Non-pigmented ciliary epithelial cell (primary cell): Measurements from ENCODE around the gene RNF39.
"Not testable (repeated sequence)": the region's sequence is repeated elsewhere in the genome, so short reads cannot be mapped to it uniquely, and the experiment has no call there.

Source experiments
- DNase-seq: peaks from one replicate; pipeline ENCODE4 v3.0.0-alpha.2; 2010; ENCODE audit warnings: low read depth

RNF39 gene

DNA sequence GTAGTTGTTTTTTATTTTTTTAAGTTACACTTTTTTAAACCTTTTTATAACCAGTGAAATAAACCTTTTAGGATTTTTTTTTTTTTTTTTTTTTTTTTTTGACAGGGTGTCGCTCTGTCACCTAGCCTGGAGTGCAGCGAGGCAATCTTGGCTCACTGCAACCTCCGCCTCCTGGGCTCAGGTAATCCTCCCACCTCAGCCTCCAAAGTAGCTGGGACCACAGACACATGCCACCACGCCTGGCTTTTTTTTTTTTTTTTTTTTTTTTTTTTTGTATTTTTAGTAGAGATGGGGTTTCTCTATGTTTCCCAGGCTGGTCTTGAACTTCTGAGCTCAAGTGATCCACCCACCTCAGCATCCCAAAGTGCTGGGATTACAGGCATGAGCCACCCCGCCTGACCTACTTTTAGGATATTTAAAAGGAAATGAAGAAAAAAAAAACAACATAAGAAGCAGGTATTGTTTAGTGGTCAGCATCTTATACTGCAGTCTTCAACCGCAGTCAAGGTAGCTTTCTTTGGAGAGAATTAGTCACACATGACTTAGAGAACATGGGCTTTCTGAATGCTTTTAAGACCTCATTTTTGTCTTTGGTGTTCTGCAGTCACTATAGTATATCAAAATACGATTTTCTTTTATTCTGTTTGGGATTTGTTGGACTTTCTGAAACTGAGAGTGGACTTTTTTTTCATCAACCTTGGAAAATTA, 12.9 kb downstream of the RNF39 start:
- DNase-seq = no peak

DNA sequence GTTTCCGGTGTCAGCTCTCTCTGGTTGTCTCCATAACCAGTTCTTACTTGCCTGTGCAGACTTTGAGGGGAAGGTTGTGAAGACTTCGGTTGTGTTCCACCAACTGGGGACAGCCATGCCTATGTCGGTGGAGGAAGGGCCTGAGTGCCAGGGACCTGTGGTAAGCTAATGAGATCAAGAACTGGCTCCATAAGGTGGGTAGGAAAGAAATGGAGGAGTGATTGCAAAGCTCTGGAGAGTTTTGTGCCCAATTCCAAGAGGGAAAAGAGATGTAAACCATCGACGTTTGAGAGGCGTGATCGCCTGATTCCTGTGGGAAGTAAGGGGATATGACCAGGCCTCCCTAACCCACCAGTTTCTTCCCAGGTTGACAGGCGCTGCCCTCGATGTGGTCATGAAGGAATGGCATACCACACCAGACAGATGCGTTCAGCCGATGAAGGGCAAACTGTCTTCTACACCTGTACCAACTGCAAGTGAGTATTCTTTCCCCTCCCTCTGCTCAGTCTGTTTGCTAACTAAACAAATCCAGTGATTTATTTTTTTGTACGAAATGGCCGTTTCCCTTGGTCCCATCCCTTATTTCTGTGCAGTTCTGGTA, 13.6 kb downstream of the RNF39 start:
- no peak for DNase-seq

DNA sequence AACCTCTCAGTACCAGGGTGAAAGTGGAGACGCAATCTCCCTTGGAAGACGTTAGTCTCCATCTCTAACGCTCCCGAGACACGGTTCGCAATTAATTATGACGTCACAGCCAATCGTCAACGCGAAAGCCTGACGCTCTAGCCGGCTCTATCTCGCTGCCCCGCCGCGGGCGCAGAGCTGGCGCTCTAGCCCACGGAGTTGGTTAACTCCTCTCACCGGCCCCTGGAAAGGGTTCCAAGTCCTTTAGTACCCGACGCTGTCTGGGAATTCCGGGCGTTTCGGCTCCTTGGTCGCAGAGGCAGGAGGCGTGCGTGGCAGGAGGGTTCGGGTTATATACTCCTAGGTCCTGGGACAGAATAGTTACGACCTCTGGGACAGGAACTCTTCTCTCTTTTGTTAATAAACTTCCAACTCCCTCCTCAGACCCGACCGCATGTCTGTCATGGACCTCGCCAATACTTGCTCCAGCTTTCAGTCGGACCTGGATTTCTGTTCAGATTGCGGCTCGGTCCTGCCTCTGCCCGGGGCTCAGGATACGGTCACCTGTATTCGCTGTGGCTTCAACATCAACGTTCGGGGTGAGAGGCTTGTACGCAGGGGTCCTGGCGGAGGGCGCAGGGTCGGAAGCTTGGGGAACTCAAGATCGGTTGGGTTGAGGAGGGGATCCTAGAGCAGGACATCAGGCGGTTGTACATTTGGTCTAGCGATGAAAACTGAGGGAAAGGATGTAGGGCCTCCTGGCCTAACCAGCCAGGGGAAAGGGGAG, 14.3 kb downstream of the RNF39 start, which contains the start of gene POLR1H:
TSS of gene POLR1H (plus strand) at position 174 of the 766 bp plus-strand sequence. CDS start at position 434, 260 bp downstream.
- peak; percentile 80 for DNase-seq

DNA sequence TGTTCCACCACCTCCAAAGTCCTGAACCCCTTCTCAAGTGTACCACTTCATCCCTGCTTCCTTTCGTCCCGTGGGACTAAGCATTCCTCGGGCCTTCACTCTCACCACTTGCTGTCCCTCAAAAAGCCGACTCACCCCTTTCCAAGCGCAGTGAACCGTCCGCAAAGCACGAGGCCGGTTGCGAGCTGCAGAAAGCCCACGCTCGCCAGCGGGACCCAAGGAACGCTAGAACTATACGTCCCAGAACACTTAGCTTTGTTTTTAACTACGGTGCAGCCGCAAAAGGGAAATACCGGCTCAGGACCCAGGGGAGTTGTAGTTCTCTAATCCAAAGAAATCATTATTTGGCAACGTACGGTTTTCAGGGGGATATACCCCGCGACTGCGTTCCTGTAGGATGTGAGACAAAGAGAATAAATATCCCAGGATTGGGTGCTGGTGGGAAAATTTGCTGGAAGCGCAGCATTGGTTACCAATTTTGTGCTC, 14.9 kb downstream of the RNF39 start:
- DNase-seq = no peak

DNA sequence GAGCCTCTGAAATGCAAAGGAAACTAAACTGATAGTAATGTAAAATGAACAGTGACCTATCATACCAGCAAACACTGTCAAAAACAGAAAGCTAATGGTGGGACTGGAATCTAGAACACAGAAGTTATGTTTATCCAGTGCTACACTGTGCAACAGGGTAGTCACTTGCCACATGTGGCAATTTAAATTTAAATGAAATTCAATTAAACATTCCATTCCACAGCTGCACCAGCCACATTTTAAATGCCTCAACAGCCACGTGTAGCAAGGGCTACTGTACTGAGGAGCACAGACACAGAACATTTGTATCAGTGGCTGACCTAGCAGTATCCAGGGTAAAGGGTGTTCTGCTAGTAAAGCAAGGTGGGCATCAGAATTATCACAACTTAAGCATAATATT, 20.1 kb downstream of the RNF39 start:
- no peak for DNase-seq

DNA sequence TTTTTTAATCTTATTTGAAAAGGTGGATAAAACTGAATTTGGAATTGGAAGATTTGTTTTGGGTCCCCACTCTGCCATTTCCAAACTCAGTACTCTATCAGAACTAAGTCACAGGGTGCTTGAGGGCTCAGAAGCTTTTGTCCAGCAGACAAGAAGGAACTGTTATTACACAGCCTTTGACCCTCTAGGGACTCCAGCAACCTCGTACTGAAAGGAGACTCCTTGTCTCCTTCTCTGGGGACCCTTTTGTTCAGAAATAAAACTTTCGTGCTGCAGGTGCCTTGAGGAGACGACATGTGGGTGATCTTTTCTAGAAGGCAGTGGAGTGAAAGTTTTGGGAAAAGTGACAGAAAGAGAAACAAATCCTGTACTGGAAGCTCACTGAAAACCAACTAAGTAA, 21.9 kb downstream of the RNF39 start:
- DNase-seq = no peak

DNA sequence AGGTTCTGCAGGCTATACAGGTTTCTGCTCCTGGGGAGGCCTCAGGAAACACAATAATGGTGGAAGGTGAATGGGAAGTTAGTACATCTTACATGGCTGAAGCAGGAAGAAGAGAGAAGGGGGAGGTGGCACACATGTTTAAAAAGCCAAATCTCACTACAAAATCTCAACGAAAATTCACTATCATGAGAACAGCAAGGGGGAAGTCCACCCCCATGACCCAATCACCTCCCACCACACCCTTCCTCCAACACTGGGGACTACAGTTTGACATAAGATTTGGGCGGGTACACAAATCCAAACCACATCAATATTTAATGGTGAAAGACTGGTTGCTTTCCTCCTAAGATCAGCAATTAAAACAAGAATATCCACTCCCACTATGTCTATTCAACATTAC, 28.3 kb downstream of the RNF39 start:
- no peak for DNase-seq

DNA sequence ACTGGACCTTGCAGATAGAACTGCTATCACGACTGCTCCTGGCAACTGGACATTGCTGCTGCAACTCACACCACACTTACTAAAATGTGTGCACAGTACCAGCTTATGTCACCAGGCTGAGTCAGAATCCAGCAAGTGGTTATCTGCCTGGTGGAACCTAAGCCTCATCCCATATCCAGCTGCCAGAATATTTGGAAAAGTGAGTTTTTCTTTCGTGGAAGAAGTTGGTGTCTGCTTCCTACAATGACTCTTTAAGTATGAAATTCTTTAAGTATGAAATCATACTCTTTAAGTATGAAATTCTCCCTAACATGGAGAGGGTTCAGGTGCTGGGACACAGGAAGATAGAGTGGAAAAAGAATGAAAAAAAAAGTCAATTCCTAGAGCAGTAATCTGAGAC, 30.9 kb downstream of the RNF39 start:
- no peak for DNase-seq

DNA sequence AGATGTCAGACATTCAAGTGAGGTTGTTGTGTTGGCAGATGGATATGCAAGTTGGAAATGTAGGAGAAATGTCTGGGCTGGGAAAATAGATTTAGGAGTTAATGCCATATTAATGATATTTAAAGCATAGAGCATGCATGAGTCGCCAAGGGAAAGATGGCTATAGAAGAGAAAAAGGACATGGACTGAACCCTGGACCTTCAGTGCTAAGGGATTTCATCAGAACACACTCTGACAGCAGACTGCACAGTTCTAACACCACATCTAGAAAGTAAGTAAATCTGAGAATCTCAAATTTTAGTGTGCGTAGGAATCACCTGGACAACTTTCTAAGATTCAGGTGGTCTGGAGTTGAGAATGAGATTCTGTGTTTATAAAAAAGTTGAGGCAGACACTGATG, 31.8 kb downstream of the RNF39 start:
- DNase-seq = no peak

DNA sequence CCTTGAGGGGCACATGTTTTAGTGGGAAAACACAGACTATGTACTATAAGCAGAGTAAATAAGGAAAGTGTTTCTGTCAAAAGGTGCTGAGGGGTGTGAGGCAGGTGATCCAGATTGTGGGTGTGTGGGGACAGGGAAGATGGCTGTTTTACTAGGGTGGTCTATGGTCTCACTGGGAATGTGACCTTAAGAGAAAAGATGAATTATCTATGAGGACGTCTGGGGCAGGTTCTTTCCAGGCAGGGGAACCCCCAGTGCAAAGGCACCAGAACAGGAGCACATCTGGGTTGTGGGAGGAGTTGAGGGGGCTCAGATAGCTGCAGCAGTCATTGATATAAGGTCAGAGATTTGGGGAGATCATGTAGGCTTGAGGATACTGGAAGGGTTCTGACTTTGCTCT, 32.7 kb downstream of the RNF39 start:
- DNase-seq = no peak

DNA sequence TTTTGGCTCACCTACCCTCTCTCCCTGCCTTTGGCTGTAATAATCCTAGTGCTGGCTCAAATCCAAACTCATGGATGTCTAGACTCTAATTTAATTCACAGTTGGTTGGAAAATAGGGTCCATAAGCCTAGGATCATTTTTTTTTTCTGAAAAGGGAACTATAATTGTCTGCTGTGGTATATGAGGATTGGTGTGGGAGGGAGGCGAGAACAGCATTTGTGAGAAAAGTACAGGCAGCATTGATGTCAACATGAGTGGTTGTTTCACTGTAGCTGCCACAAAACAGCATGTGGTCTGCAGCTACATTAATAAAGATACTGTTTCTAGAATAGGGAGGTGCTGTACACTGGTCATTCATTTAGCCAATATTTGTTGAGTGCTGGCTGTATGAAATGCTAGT, 33.1 kb downstream of the RNF39 start:
- no peak for DNase-seq

DNA sequence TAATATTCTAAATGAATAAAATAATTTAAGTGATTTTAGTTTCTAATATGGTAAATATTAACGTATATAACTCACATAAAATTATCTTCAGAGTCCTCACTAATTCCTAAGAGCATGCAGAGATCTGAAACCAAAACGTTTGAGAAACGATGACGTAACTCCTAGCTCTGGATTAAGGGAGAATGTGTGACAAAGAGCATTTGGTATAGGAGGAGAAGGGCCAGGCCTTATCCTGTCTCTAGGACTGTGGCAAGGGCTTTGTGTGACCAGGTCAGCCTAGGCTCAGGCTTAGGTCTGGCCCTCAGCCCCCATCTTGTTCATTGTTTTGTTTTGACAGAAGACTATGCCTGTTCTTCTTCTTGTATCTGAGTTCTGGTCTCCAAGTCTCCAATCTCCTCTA, 33.7 kb downstream of the RNF39 start:
- DNase-seq = no peak

DNA sequence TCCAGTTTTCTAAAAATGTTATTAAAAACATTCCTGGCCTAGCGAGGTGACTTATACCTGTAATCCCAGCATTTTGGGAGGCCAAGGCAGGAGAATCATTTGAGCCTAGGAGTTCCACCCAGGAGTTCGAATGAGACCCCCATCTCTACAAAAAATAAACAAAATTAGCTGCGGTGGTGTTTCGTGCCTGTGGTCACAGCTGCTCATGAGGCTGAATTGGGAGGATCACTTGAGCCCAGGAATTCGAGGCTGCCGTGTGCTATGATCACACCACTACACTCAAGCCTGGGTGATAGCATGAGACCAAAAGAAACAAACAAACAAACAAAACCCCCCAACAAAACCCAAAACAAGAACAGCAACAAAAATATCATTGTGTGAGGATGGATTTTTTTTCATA, 34.3 kb downstream of the RNF39 start:
- no peak for DNase-seq

DNA sequence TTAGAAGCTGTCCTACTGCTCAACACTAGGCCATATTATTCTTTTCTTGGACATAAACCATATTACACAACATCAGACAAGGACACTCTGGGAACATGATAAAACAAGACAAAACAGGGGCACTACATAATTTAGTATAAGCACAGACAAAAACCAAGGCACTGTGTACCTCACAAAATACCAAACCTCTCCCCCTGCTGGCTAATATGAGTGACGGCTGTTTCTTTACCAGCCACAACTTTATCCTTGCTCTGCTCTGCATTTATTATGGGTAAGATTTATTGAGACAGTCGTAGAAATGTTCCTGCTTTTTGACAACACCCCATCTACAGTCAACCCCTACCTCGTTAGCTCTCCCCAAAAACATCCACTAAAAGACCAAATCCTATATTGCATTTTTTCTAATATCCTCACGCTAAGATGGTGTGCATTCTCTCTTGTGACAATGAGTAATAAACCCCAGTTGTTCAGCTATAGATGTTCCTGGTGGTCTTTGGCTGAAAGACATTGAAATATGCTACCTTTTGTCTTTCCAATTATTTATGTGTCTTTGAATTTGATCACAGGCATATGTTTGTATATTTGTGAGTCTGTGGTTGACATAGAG, 38.3 kb downstream of the RNF39 start:
- no peak for DNase-seq

DNA sequence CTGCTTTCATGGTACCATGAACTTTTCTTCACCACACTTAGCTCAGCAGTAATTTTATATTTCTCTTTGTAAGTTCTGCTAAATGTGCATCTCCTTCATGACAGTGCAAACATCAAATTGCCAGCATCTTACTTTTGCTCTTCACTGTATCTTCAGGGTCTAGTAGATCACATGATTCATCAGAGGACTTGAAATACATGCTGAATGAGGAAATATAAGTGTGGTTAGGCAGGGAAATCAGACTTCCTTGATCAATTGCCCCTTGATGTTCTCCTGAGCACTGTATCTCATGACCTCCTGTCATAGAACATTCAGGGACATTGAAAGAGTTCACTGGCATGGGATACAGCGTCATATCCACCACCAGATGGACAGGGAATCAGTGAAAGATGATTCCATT, 39.8 kb downstream of the RNF39 start:
- DNase-seq = no peak

DNA sequence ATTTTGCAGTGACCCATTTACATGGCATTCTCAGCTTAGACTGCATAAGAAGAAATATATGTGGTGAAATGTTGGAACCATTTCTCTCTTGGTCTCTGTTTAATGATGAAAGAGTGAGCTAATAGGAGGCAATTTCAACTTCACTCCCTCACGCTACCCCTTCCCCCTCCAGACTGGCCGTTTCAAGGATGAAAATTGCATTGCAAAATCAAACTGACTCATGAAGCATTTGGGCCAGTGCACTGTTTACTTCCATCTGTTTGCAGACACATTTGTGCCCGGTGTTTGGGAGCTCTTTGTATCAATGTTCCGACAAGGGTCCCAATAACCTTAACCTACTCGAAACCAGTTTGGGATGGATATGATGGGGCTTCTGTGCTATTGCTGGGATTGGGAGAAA, 42.1 kb downstream of the RNF39 start:
- not testable (repeated sequence) for DNase-seq

DNA sequence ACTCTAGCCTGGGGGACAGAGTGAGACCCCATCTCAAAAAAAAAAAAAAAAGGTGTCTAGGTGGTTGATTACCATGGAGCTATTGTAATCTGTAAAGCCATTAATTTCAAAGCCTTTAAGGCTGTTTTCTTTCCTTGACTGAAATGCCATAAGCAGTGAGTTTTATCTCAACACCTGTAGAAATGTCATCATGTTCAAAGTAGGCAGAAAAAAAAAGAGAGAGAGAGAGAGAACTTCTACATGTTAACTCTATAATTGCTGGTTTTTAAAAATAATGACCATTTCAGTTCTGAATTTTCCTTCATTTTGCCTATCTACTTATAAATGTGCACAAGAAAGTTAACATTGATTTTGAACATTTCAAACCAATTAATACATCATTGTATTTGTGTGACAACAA, 44.2 kb downstream of the RNF39 start:
- no peak for DNase-seq

DNA sequence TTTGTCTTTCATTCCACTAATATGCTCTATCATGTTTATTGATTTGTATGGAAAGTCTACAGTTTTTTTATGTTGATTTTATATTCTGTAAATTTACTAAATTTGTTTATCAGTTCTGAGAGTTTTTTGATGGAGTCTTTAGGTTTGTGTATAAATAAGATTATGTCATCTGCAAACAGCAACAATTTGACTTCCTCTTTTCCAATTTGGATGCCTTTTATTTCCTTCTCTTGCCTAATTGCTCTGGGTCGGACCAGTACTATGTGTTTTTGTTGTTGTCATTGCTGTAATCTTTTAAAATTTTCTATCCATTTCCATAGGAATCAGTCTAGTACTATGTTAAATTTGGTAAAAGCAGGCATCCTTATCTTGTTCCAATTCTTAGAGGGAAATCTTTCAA, 46.0 kb downstream of the RNF39 start:
- DNase-seq = no peak

DNA sequence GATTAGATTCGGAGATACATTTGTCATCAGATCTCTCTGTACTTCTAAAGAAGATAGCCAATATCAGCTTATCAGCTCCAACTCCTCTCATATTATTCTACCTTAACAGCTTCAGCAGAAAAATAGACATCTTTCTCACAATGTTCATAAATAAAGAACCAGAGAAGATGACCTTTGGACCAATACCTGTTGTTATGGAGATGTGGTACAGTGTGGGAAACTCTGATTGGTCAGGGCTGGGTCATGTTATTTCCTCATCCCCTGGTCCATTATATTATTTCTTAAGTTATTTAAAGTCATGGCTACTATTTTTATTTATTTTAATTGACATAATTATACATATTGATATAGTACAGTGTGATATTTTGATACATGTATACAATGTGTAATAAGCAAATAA, 50.4 kb downstream of the RNF39 start:
- DNase-seq = no peak

DNA sequence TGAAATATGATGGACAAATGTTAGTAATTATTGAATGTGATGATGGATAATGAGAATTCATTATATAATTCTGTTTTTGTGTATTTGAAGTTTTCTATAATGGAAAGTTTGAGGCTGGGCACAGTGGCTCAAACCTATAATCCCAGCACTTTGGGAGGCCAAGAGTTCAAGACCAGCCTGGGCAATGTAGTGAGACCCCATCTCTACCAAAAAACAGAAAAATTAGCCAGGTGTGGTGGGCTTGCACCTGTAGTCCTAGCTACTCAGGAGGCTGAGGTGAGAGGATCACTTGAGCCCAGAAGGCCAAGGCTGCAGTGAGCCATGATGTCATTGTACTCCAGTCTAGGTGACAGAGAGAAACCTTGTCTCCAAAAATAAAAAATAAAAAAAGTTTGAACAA, 52.9 kb downstream of the RNF39 start:
- not testable (repeated sequence) for DNase-seq

DNA sequence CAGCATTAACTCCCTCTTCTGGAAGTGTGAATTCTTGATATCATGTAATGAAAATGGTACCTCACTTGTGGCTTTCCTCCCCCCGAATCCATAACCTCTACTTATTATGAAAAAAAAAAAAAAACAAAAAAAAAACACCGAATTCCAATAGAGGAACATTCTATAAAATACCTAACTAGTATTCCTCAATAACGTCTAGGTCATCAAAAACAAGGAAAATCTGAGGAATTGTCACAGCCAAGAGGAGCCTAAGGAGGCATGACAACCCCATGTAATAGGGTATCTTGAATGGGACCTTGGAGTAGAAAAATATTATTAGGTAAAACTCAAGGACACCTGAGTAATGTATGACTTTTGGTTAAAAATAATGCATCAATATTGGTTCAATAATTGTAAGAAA, 53.4 kb downstream of the RNF39 start:
- DNase-seq = no peak

DNA sequence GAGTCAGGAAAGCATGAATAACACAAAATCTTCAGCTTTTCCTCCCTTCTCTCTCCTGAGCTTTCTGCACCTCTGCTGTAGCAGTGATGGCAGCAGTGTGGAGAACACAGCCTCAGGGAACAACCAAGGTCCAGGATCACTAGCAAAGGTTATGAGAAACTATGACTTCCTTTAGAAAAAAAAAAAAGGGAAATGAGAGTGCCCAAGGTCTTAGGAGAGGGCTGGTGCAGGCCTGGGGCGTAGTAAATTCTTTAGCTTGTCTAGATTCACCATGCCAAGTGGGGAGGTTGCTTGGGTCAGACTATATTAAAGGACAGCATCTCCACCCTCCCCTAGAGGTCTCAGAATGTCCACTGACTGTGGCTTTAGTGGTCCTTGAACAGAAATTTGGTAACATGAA, 54.9 kb downstream of the RNF39 start:
- no peak for DNase-seq
